A549 (cell line): Measurements from ENCODE around the gene KLHL29.

ENCODE experiments used
- CTCF ChIP-seq: fragments of >200 bp; sonication (Bioruptor Twin); formaldehyde crosslinking; IDR thresholded peaks from 3 replicates; pipeline ENCODE4 v1.5.1; 2016
- EP300 ChIP-seq, 2 experiments: fragments of >200 bp; sonication (Bioruptor Twin); formaldehyde crosslinking; IDR thresholded peaks; 2 replicates in 1 of 2; 3 replicates in 1 of 2; pipeline ENCODE4 v1.6.1; 2016 to 2017
- ESRRA ChIP-seq: fragments of 150-350 bp; IDR thresholded peaks from 2 replicates; pipeline ENCODE4 v1.6.1; 2014; ENCODE audit warnings: mild to moderate bottlenecking, low read length, borderline replicate concordance
- HEYL ChIP-seq: fragments of 250-450 bp; sonication (Bioruptor Pico); IDR thresholded peaks from 2 replicates; pipeline ENCODE4 v1.8.0; 2021; ENCODE audit warnings: mild to moderate bottlenecking, moderate library complexity
- JUN ChIP-seq, 2 experiments: fragments of >200 bp; sonication (Bioruptor Twin); formaldehyde crosslinking; IDR thresholded peaks; 2 replicates in 1 of 2; 3 replicates in 1 of 2; pipeline ENCODE4 v1.6.1; 2016 to 2017
- MAZ ChIP-seq: fragments of 150-350 bp; IDR thresholded peaks from 2 replicates; pipeline ENCODE4 v1.6.1; 2014; ENCODE audit warnings: antibody characterized with exemption, low read depth, low read length, borderline replicate concordance
- NR3C1 ChIP-seq: fragments of >200 bp; sonication (Bioruptor Twin); formaldehyde crosslinking; IDR thresholded peaks from 3 replicates; pipeline ENCODE4 v1.6.1; 2017
- PBX3 ChIP-seq: IDR thresholded peaks from 2 replicates; pipeline ENCODE4 v1.6.1; 2012
- POLR2A ChIP-seq: IDR thresholded peaks from 2 replicates; pipeline ENCODE4 v1.6.1; 2012; ENCODE audit warnings: mild to moderate bottlenecking, low read length
- SREBF2 ChIP-seq: fragments of 450-650 bp; IDR thresholded peaks from 2 replicates; pipeline ENCODE4 v1.6.1; 2014; ENCODE audit warnings: mild to moderate bottlenecking, moderate library complexity
- TP53 ChIP-seq: fragments of 250-450 bp; sonication (Bioruptor Pico); IDR thresholded peaks from 2 replicates; pipeline ENCODE4 v1.5.0; 2021; ENCODE audit warnings: mild to moderate bottlenecking, moderate library complexity
- ZSCAN20 ChIP-seq: fragments of 250-450 bp; sonication (Bioruptor Pico); IDR thresholded peaks from 2 replicates; pipeline ENCODE4 v1.8.0; 2022; ENCODE audit warnings: mild to moderate bottlenecking, moderate library complexity
- TF ChIP-seq, protein P1 (sequence below): IDR thresholded peaks from 2 replicates; pipeline ENCODE4 v1.6.1; 2012
- TF ChIP-seq, protein P2 (sequence below): fragments of 200-600 bp; sonication (generic); IDR thresholded peaks from 2 replicates; pipeline ENCODE4 v1.6.1; 2016; ENCODE audit warnings: antibody characterized with exemption, mild to moderate bottlenecking, moderate library complexity

GRCh38 chr2:23683001-23683400, 298.0 kb downstream of the KLHL29 start:
- TF ChIP-seq CTCF (no peak), POLR2A (no peak), ZSCAN20 (CRISPR knock-in tag) (no peak), MAZ (no peak), HEYL (CRISPR knock-in tag) (no peak), JUN (IDR thresholded peaks at IDR 0.05) (no peak), SREBF2 (no peak), PBX3 (no peak), TP53 (CRISPR knock-in tag) (no peak), EP300 (IDR thresholded peaks at IDR 0.05) (no peak), ESRRA (no peak), NR3C1 (no peak)
- TF ChIP-seq, protein P1, sequence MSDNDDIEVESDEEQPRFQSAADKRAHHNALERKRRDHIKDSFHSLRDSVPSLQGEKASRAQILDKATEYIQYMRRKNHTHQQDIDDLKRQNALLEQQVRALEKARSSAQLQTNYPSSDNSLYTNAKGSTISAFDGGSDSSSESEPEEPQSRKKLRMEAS = no peak
- TF ChIP-seq, protein P2, sequence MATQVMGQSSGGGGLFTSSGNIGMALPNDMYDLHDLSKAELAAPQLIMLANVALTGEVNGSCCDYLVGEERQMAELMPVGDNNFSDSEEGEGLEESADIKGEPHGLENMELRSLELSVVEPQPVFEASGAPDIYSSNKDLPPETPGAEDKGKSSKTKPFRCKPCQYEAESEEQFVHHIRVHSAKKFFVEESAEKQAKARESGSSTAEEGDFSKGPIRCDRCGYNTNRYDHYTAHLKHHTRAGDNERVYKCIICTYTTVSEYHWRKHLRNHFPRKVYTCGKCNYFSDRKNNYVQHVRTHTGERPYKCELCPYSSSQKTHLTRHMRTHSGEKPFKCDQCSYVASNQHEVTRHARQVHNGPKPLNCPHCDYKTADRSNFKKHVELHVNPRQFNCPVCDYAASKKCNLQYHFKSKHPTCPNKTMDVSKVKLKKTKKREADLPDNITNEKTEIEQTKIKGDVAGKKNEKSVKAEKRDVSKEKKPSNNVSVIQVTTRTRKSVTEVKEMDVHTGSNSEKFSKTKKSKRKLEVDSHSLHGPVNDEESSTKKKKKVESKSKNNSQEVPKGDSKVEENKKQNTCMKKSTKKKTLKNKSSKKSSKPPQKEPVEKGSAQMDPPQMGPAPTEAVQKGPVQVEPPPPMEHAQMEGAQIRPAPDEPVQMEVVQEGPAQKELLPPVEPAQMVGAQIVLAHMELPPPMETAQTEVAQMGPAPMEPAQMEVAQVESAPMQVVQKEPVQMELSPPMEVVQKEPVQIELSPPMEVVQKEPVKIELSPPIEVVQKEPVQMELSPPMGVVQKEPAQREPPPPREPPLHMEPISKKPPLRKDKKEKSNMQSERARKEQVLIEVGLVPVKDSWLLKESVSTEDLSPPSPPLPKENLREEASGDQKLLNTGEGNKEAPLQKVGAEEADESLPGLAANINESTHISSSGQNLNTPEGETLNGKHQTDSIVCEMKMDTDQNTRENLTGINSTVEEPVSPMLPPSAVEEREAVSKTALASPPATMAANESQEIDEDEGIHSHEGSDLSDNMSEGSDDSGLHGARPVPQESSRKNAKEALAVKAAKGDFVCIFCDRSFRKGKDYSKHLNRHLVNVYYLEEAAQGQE = no peak
